SK-N-SH treated with all-trans-retinoic acid at 6 μM for 48 hours (cell line): Measurements from ENCODE around the gene PNPLA7.

Experiments used
- ARNTL ChIP-seq: fragments of 450-650 bp; formaldehyde crosslinking; IDR thresholded peaks from 2 replicates; pipeline ENCODE4 v1.5.0; 2020; ENCODE audit warnings: low read depth, mild to moderate bottlenecking, moderate library complexity, borderline replicate concordance
- CSDC2 ChIP-seq: fragments of 250-450 bp; sonication (Bioruptor Pico); IDR thresholded peaks from 2 replicates; pipeline ENCODE4 v1.5.0; 2020; ENCODE audit warnings: mild to moderate bottlenecking, moderate library complexity
- GLIS3 ChIP-seq: fragments of 250-450 bp; sonication (Bioruptor Pico); IDR thresholded peaks from 2 replicates; pipeline ENCODE4 v1.5.0; 2020; ENCODE audit warnings: mild to moderate bottlenecking, moderate library complexity
- ISL1 ChIP-seq: fragments of 250-450 bp; sonication (Bioruptor Pico); IDR thresholded peaks from 2 replicates; pipeline ENCODE4 v2.1.2; 2022; ENCODE audit warnings: mild to moderate bottlenecking, moderate library complexity
- RARB ChIP-seq: fragments of 250-450 bp; sonication (Bioruptor Pico); IDR thresholded peaks from 2 replicates; pipeline ENCODE4 v1.8.0; 2021; ENCODE audit warnings: mild to moderate bottlenecking, moderate library complexity
- TOX ChIP-seq: fragments of 250-450 bp; sonication (Bioruptor Pico); IDR thresholded peaks from 2 replicates; pipeline ENCODE4 v1.8.0; 2021; ENCODE audit warnings: mild to moderate bottlenecking, moderate library complexity, borderline replicate concordance
- ZFP30 ChIP-seq: fragments of 450-650 bp; formaldehyde crosslinking; IDR thresholded peaks from 2 replicates; pipeline ENCODE4 v1.5.0; 2022; ENCODE audit warnings: mild to moderate bottlenecking, moderate library complexity
- ZNF565 ChIP-seq: fragments of 450-650 bp; formaldehyde crosslinking; conservative IDR thresholded peaks from 2 replicates; pipeline ENCODE4 v1.5.0; 2020; ENCODE audit warnings: low read depth, mild to moderate bottlenecking, moderate library complexity
- ZNF8 ChIP-seq: fragments of 450-650 bp; formaldehyde crosslinking; IDR thresholded peaks from 2 replicates; pipeline ENCODE4 v1.5.0; 2020; ENCODE audit warnings: mild to moderate bottlenecking, moderate library complexity
- TF ChIP-seq, protein P1 (sequence below): fragments of 250-450 bp; sonication (Bioruptor Pico); IDR thresholded peaks from 2 replicates; pipeline ENCODE4 v1.8.0; 2020; ENCODE audit warnings: mild to moderate bottlenecking, moderate library complexity, borderline replicate concordance

DNA sequence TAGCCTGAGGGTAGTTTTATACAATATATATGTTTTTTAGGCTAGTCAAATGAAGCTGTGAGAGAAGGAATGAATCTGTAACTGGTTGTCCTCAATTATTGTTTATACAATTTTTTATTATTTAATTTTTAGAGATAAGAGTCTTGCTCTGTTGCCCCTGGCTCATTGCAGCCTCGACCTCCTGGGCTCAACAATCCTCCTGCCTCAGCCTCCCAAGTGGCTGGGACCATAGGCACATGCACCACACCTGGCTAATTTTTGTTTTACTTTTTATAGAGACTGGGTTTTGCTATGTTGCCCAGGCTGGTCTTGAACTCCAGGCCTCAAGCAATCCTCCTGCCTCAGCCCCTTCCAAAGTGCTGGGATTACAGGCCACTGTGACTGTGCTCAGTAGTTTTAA lies 4.1 kb upstream of the PNPLA7 start:
- TF ChIP-seq, protein P1, sequence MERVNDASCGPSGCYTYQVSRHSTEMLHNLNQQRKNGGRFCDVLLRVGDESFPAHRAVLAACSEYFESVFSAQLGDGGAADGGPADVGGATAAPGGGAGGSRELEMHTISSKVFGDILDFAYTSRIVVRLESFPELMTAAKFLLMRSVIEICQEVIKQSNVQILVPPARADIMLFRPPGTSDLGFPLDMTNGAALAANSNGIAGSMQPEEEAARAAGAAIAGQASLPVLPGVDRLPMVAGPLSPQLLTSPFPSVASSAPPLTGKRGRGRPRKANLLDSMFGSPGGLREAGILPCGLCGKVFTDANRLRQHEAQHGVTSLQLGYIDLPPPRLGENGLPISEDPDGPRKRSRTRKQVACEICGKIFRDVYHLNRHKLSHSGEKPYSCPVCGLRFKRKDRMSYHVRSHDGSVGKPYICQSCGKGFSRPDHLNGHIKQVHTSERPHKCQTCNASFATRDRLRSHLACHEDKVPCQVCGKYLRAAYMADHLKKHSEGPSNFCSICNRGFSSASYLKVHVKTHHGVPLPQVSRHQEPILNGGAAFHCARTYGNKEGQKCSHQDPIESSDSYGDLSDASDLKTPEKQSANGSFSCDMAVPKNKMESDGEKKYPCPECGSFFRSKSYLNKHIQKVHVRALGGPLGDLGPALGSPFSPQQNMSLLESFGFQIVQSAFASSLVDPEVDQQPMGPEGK (CRISPR knock-in tag) = no peak
- no peak for TF ChIP-seq CSDC2 (CRISPR knock-in tag)
- TF ChIP-seq ZNF565 = no peak
- TF ChIP-seq ZNF8 = no peak
- TF ChIP-seq GLIS3 = no peak
- TF ChIP-seq ZFP30 = no peak
- TF ChIP-seq RARB = no peak
- no peak for TF ChIP-seq ARNTL (CRISPR knock-in tag)
- TF ChIP-seq TOX (CRISPR knock-in tag) = no peak
- no peak for TF ChIP-seq ISL1 (CRISPR knock-in tag)
